SK-N-SH (cell line): ENCODE measurements around the gene PSIP1. TPM values are rescaled to one million over a fixed set of nuclear protein-coding genes. Genes with fewer than 3 reads are reported as not detected.

ENCODE experiments used
- CTCF ChIA-PET: fragments of 300-600, 350-600 bp; formaldehyde crosslinking; extraction: SDS; loops from one replicate; lab custom pipeline; 2021; lab: Yijun Ruan, JAX
- POLR2A ChIA-PET: fragments of 350-600 bp; sonication (Branson Sonifier 250); formaldehyde crosslinking; extraction: SDS; loops from one replicate; lab custom pipeline; 2020; ENCODE audit warnings: antibody characterized with exemption, inconsistent platforms; lab: Yijun Ruan, JAX
- DNase-seq: peaks from one replicate; pipeline ENCODE4 v3.0.0; 2012
- H2AFZ ChIP-seq: fragments of 200-600 bp; sonication (generic); 2 replicates; pipeline ENCODE4 v1.8.1; 2016; ENCODE audit warnings: antibody characterized with exemption, mild to moderate bottlenecking, low read depth
- H3F3A ChIP-seq: fragments of 200-600 bp; sonication (generic); replicated peaks from 2 replicates; pipeline ENCODE3; 2016; ENCODE audit warnings: antibody characterized with exemption, mild to moderate bottlenecking; ENCODE audit not compliant: insufficient read depth
- H3K27ac ChIP-seq, 2 experiments: fragments of 200-500 bp in 1 of 2; fragments of 200-600 bp in 1 of 2; sonication (Bioruptor generic) in 1 of 2; sonication (generic), shearing (Covaris generic) in 1 of 2; 2 replicates each; pipeline versions ENCODE4 v1.5.1 to v1.6.1; 2014 to 2016; ENCODE audit warnings: low read depth in 2 of 2, inconsistent platforms in 1 of 2, low read length in 1 of 2, mild to moderate bottlenecking in 1 of 2, mixed read lengths in 1 of 2
- H3K27me3 ChIP-seq: fragments of 200-600 bp; sonication (generic), shearing (Covaris generic); 2 replicates; pipeline ENCODE4 v1.6.1; 2016; ENCODE audit warnings: mixed run types; ENCODE audit not compliant: insufficient read depth
- H3K36me3 ChIP-seq, 2 experiments: fragments of 200-500 bp in 1 of 2; fragments of 200-600 bp in 1 of 2; sonication (Bioruptor generic) in 1 of 2; sonication (generic) in 1 of 2; replicated peaks in 1 of 2; 2 replicates each; pipeline versions ENCODE3 to v1.5.1; 2014 to 2016; ENCODE audit warnings: low read length in 1 of 2, mild to moderate bottlenecking in 1 of 2; ENCODE audit not compliant: insufficient read depth in 2 of 2, control insufficient read depth in 1 of 2
- H3K4me1 ChIP-seq, 2 experiments: fragments of 200-500 bp in 1 of 2; fragments of 200-600 bp in 1 of 2; sonication (Bioruptor generic) in 1 of 2; sonication (generic), shearing (Covaris generic) in 1 of 2; 2 replicates each; pipeline versions ENCODE4 v1.5.1 to v1.6.1; 2014 to 2016; ENCODE audit warnings: low read depth in 1 of 2, low read length in 1 of 2, mixed run types in 1 of 2; ENCODE audit not compliant: insufficient read depth in 2 of 2, control insufficient read depth in 1 of 2
- H3K4me2 ChIP-seq: fragments of 200-600 bp; sonication (generic), shearing (Covaris generic); 2 replicates; pipeline ENCODE4 v1.6.1; 2017; ENCODE audit warnings: mixed run types
- H3K4me3 ChIP-seq, 2 experiments: fragments of 200-500 bp in 1 of 2; fragments of 200-600 bp in 1 of 2; sonication (Bioruptor generic) in 1 of 2; sonication (generic), shearing (Covaris generic) in 1 of 2; 2 replicates each; pipeline versions ENCODE4 v1.5.1 to v1.8.1; 2014 to 2016; ENCODE audit warnings: low read depth in 2 of 2, inconsistent platforms in 1 of 2, low read length in 1 of 2, mild to moderate bottlenecking in 1 of 2, mixed read lengths in 1 of 2, moderate library complexity in 1 of 2
- H3K79me2 ChIP-seq: fragments of 200-600 bp; sonication (generic); 2 replicates; pipeline ENCODE4 v1.8.1; 2017; ENCODE audit warnings: mild to moderate bottlenecking; ENCODE audit not compliant: insufficient read depth
- H3K9ac ChIP-seq: fragments of 200-600 bp; sonication (generic); 2 replicates; pipeline ENCODE4 v1.6.1; 2017; ENCODE audit warnings: mixed run types
- H3K9me2 ChIP-seq: fragments of 200-600 bp; sonication (generic); 2 replicates; pipeline ENCODE4 v1.6.1; 2017; ENCODE audit warnings: mixed run types
- H3K9me3 ChIP-seq: fragments of 200-600 bp; sonication (generic); 2 replicates; pipeline ENCODE4 v1.6.1; 2017; ENCODE audit warnings: mixed run types, mild to moderate bottlenecking, moderate library complexity
- H4K20me1 ChIP-seq: fragments of 200-600 bp; sonication (generic); 2 replicates; pipeline ENCODE4 v1.6.1; 2017; ENCODE audit warnings: mild to moderate bottlenecking, mixed run types; ENCODE audit not compliant: insufficient read depth
- ELF1 ChIP-seq: IDR thresholded peaks from 2 replicates; pipeline ENCODE4 v1.4.0; 2012
- EZH2phosphoT487 ChIP-seq: fragments of 200-600 bp; sonication (generic); IDR thresholded peaks from 2 replicates; pipeline ENCODE4 v1.6.1; 2017; ENCODE audit warnings: low read depth, mixed run types, mild to moderate bottlenecking, antibody characterized with exemption, moderate library complexity, borderline replicate concordance
- FOSL2 ChIP-seq: IDR thresholded peaks from 2 replicates; pipeline ENCODE4 v1.4.0; 2012; ENCODE audit warnings: low read depth, mild to moderate bottlenecking, moderate library complexity, borderline replicate concordance
- FOXJ3 ChIP-seq: sonication (generic); formaldehyde crosslinking; IDR thresholded peaks from 2 replicates; pipeline ENCODE4 v1.5.1; 2020; ENCODE audit warnings: mild to moderate bottlenecking, missing genetic modification reagents
- GABPA ChIP-seq: IDR thresholded peaks from 2 replicates; pipeline ENCODE4 v1.4.0; 2012; ENCODE audit warnings: low read depth, mild to moderate bottlenecking
- JUND ChIP-seq: IDR thresholded peaks from 2 replicates; pipeline ENCODE4 v1.4.0; 2012
- MEF2A ChIP-seq: IDR thresholded peaks from 2 replicates; pipeline ENCODE4 v1.4.0; 2012; ENCODE audit warnings: low read depth, borderline replicate concordance
- MXI1 ChIP-seq: IDR thresholded peaks from 2 replicates; pipeline ENCODE4 v1.6.1; 2012; ENCODE audit warnings: mild to moderate bottlenecking, low read depth, low read length, improper control_type of control experiment
- NFIC ChIP-seq: IDR thresholded peaks from 2 replicates; pipeline ENCODE4 v1.4.0; 2012; ENCODE audit warnings: borderline replicate concordance
- NRF1 ChIP-seq: IDR thresholded peaks from 2 replicates; pipeline ENCODE4 v1.6.1; 2012; ENCODE audit warnings: low read depth, mild to moderate bottlenecking, low read length
- SIN3A ChIP-seq: IDR thresholded peaks from 2 replicates; pipeline ENCODE4 v1.6.1; 2012; ENCODE audit warnings: low read depth, mild to moderate bottlenecking, low read length, moderate library complexity, borderline replicate concordance
- SMC3 ChIP-seq: IDR thresholded peaks from 2 replicates; pipeline ENCODE4 v1.6.1; 2012; ENCODE audit warnings: low read depth, low read length, improper control_type of control experiment
- TEAD4 ChIP-seq: IDR thresholded peaks from 2 replicates; pipeline ENCODE4 v1.4.0; 2012; ENCODE audit warnings: mild to moderate bottlenecking, borderline replicate concordance; ENCODE audit not compliant: insufficient read depth
- WGBS: methylation state at CpG from one replicate; pipeline ENCODE4 v1.1.6; 2017; ENCODE audit warnings: low lambda C conversion rate; 5-methylcytosine and 5-hydroxymethylcytosine counted together
- polyA plus RNA-seq, 3 experiments: library from polyadenylated mRNA; depleted of rRNA; stranded (reverse); fragments of >200 nt; gene quantifications; 2 replicates each; pipeline ENCODE4 v1.2.3, GENCODE V29; 2012
- TF ChIP-seq, protein P1 (sequence below): IDR thresholded peaks from 2 replicates; pipeline ENCODE4 v1.4.0; 2012; ENCODE audit warnings: low read depth, borderline replicate concordance
- TF ChIP-seq, protein P2 (sequence below): fragments of 150-350 bp; IDR thresholded peaks from 2 replicates; pipeline ENCODE4 v1.6.1; 2016; ENCODE audit warnings: mild to moderate bottlenecking, low read depth, low read length
- TF ChIP-seq, protein P3 (sequence below): IDR thresholded peaks from 2 replicates; pipeline ENCODE4 v1.4.0; 2012; ENCODE audit warnings: low read depth, borderline replicate concordance
- TF ChIP-seq, protein P4 (sequence below): IDR thresholded peaks from 2 replicates; pipeline ENCODE4 v1.4.0; 2012; ENCODE audit warnings: low read depth

The PSIP1 gene
- polyA plus RNA-seq, 1 of the 3 experiments (the other 2 are of a cell fraction), result 21.0 TPM

DNA sequence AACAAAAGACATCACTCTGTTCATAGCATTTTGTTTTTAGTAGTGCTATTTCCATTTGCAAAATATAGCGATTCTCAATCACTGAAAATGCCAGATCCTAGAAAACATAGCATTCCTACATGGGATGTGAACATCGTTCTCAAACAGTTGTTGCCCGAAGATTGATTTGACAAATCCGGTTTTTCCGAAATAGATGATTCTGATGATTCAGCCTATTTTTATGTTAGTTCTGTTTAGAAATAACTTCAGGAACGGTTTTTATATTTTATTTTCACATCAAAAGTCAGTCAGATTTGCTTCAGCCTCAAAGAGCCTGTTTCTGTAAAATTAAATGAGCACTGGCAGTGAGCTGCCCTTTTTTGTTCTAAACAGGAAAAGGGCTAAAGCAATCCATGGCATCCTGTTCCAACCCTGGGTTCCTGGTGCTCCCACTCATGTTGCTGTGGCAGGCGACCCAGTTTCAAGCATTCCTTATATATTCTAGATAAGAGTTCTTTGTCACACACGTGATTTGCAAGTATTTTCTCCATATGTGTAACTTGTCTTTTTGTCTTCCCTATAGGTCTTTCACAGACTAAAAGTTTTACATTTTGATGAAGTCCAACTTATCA, 14.2 kb upstream of the PSIP1 start:
- no peak overlapping the region for H2AFZ ChIP-seq
- H3K4me2 ChIP-seq, result no peak overlapping the region
- H3K9ac ChIP-seq, result no peak overlapping the region
- H3K79me2 ChIP-seq, result no peaks in the 10 kb centered on the region
- no peaks in the 10 kb centered on the region for H3K36me3 ChIP-seq
- no peaks in the 10 kb centered on the region for H4K20me1 ChIP-seq
- no peaks in the 10 kb centered on the region for H3K27me3 ChIP-seq
- H3K9me3 ChIP-seq, result no peaks in the 10 kb centered on the region
- no peak for TF ChIP-seq EZH2phosphoT487
- TF ChIP-seq, protein P1, sequence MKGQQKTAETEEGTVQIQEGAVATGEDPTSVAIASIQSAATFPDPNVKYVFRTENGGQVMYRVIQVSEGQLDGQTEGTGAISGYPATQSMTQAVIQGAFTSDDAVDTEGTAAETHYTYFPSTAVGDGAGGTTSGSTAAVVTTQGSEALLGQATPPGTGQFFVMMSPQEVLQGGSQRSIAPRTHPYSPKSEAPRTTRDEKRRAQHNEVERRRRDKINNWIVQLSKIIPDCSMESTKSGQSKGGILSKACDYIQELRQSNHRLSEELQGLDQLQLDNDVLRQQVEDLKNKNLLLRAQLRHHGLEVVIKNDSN, result no peak
- TF ChIP-seq, protein P2, sequence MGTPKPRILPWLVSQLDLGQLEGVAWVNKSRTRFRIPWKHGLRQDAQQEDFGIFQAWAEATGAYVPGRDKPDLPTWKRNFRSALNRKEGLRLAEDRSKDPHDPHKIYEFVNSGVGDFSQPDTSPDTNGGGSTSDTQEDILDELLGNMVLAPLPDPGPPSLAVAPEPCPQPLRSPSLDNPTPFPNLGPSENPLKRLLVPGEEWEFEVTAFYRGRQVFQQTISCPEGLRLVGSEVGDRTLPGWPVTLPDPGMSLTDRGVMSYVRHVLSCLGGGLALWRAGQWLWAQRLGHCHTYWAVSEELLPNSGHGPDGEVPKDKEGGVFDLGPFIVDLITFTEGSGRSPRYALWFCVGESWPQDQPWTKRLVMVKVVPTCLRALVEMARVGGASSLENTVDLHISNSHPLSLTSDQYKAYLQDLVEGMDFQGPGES, result no peak
- TF ChIP-seq FOSL2, result no peak
- TF ChIP-seq ELF1, result no peak
- TF ChIP-seq FOXJ3 (CRISPR knock-in tag), result no peak
- no peak for TF ChIP-seq MEF2A
- no peak for TF ChIP-seq JUND
- TF ChIP-seq, protein P3, sequence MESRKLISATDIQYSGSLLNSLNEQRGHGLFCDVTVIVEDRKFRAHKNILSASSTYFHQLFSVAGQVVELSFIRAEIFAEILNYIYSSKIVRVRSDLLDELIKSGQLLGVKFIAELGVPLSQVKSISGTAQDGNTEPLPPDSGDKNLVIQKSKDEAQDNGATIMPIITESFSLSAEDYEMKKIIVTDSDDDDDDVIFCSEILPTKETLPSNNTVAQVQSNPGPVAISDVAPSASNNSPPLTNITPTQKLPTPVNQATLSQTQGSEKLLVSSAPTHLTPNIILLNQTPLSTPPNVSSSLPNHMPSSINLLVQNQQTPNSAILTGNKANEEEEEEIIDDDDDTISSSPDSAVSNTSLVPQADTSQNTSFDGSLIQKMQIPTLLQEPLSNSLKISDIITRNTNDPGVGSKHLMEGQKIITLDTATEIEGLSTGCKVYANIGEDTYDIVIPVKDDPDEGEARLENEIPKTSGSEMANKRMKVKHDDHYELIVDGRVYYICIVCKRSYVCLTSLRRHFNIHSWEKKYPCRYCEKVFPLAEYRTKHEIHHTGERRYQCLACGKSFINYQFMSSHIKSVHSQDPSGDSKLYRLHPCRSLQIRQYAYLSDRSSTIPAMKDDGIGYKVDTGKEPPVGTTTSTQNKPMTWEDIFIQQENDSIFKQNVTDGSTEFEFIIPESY, result no peak
- TF ChIP-seq, protein P4, sequence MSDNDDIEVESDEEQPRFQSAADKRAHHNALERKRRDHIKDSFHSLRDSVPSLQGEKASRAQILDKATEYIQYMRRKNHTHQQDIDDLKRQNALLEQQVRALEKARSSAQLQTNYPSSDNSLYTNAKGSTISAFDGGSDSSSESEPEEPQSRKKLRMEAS, result no peak
- TF ChIP-seq MXI1, result no peak
- TF ChIP-seq SIN3A, result no peak
- TF ChIP-seq NRF1, result no peak
- TF ChIP-seq GABPA, result no peak
- no peak for TF ChIP-seq SMC3
- TF ChIP-seq TEAD4, result no peak
- no peak for TF ChIP-seq NFIC
- H3K4me3 ChIP-seq, result no peak overlapping the region
- H3K4me1 ChIP-seq, result no peaks in the 10 kb centered on the region
- no peak overlapping the region for H3K27ac ChIP-seq
- CTCF ChIA-PET, result no interaction called here
- H3F3A ChIP-seq, result no peaks in the 10 kb centered on the region
- POLR2A ChIA-PET, result no interaction called here
- no peaks in the 10 kb centered on the region for H3K9me2 ChIP-seq
- DNase-seq, result no peak
- WGBS, result 66% methylated on average over 8 of the region's 8 CpGs
